Cardiac muscle cell (in vitro differentiated cells and primary cell): Measurements from ENCODE around the gene HPSE2. TPM values are rescaled to one million over a fixed set of nuclear protein-coding genes. Genes with fewer than 3 reads are reported as not detected.

Experiments used
- DNase-seq, 2 donors: peaks; one replicate each; pipeline versions ENCODE4 v3.0.0 to v3.0.0-alpha.2; 2010 to 2017; ENCODE audit warnings: low read depth in 1 of 2, low spot score in 1 of 2
- H3K27ac ChIP-seq: fragments of 200-600 bp; sonication (generic); 2 replicates; pipeline ENCODE4 v1.5.1; 2016
- H3K27me3 ChIP-seq: fragments of 200-600 bp; sonication (generic); 2 replicates; pipeline ENCODE4 v1.6.0; 2016; ENCODE audit warnings: control low read depth
- H3K36me3 ChIP-seq: fragments of 200-600 bp; sonication (generic); 2 replicates; pipeline ENCODE4 v1.5.1; 2016; ENCODE audit warnings: control low read depth
- H3K4me1 ChIP-seq: fragments of 200-600 bp; sonication (generic); 2 replicates; pipeline ENCODE4 v1.8.1; 2017; ENCODE audit warnings: low read depth, mild to moderate bottlenecking, mixed run types
- H3K4me3 ChIP-seq: fragments of 200-600 bp; sonication (generic); 2 replicates; pipeline ENCODE4 v1.5.1; 2016; ENCODE audit warnings: mild to moderate bottlenecking
- H3K9me3 ChIP-seq: fragments of 200-600 bp; sonication (generic); 2 replicates; pipeline ENCODE4 v1.5.1; 2017; ENCODE audit warnings: low read depth, mild to moderate bottlenecking, control low read depth
- CTCF ChIP-seq: IDR thresholded peaks from 2 replicates; pipeline ENCODE4 v1.5.1; 2012; ENCODE audit warnings: low read depth, mild to moderate bottlenecking, low read length
- polyA plus RNA-seq: library from polyadenylated mRNA; unstranded; fragments of >200 nt; fragmentation: Nextera tagmentation; extraction: Ambion mirVana; gene quantifications from 2 replicates; pipeline ENCODE4 v1.2.1, GENCODE V29; 2016
- total RNA-seq: library from RNA; depleted of rRNA; stranded (reverse); fragments of >200 nt; gene quantifications from 2 replicates; pipeline ENCODE4 v1.2.3, GENCODE V29; 2016

HPSE2 gene
- total and polyA plus RNA-seq, 2 experiments from 2014 or later: 0.87 to 6.1 TPM

GRCh38 chr10:98611436-98611835 lies 624.2 kb downstream of the HPSE2 start:
- H3K27ac ChIP-seq: peak overlapping the region; percentile 42
- no peaks in the 10 kb centered on the region for H3K9me3 ChIP-seq
- no peak overlapping the region for H3K4me3 ChIP-seq
- no peaks in the 10 kb centered on the region for H3K27me3 ChIP-seq
- TF ChIP-seq CTCF: no peak
- no peaks in the 10 kb centered on the region for H3K36me3 ChIP-seq
- DNase-seq: peak in 1 of 2 donors; percentile 53
- peaks cover 2% of the 10 kb centered on the region for H3K4me1 ChIP-seq

- peaks cover 2% of the 10 kb centered on the region for H3K4me1 ChIP-seq
- no peak for TF ChIP-seq CTCF
- no peak overlapping the region for H3K4me3 ChIP-seq
- H3K36me3 ChIP-seq: no peaks in the 10 kb centered on the region
- H3K9me3 ChIP-seq: no peaks in the 10 kb centered on the region
- no peaks in the 10 kb centered on the region for H3K27me3 ChIP-seq
- DNase-seq: peak in 1 of 2 donors; percentile 30
- H3K27ac ChIP-seq: peak overlapping the region; percentile 42
Observed at GRCh38 chr10:98610836-98611235, 624.8 kb downstream of the HPSE2 start.

GRCh38 chr10:98610301-98610700 lies 625.4 kb downstream of the HPSE2 start:
- no peak for TF ChIP-seq CTCF
- Histone ChIP-seq H3K27me3 (no peaks in the 10 kb centered on the region), H3K27ac (peak overlapping the region; percentile 42), H3K4me3 (no peak overlapping the region), H3K36me3 (no peaks in the 10 kb centered on the region), H3K4me1 (peaks cover 2% of the 10 kb centered on the region), H3K9me3 (no peaks in the 10 kb centered on the region)
- no peak for DNase-seq

DNA sequence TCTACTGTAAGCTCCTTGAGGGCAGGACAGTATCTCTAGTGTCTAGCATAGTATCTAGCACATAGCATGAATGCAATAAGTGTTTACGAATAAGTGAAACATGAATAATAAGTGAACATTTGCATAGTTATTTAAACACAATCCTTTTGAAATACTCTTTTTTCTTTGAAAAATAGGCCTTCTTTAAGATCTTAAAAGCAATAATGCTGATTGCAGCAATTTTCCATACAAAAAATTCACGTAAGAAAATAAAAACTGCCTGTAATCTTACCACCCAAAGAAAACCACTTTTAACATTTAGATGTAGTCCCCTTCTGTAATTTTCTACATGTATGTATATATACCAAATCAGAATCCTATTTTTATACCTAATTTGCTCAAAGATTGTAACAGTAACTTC lies 626.4 kb downstream of the HPSE2 start:
- no peak overlapping the region for H3K4me3 ChIP-seq
- no peaks in the 10 kb centered on the region for H3K27me3 ChIP-seq
- no peak for DNase-seq
- no peak for TF ChIP-seq CTCF
- peaks cover 2% of the 10 kb centered on the region for H3K4me1 ChIP-seq
- H3K36me3 ChIP-seq: no peaks in the 10 kb centered on the region
- H3K9me3 ChIP-seq: no peaks in the 10 kb centered on the region
- no peak overlapping the region for H3K27ac ChIP-seq

DNA sequence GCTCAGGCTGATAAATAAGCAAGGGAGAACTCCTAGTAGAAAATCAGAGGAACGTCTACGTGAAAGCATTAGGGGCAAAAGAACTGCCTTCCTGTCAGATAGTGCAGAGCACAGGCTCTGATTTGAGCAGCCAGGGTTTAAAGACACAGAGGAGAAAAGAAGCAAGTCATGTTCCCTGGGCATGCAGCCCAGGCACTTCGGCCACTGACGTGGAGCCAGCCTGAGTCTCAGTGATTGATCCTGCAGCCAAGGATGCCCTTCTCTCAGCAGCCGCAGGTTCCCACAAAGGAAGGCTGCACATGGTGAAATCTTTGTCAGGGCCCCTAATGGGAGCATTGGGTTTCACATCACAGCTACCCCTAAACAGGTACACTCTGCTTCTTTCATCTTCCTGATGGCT lies 627.2 kb downstream of the HPSE2 start:
- Histone ChIP-seq H3K9me3 (no peaks in the 10 kb centered on the region), H3K4me3 (no peak overlapping the region), H3K4me1 (peaks cover 2% of the 10 kb centered on the region), H3K27me3 (no peaks in the 10 kb centered on the region), H3K36me3 (no peaks in the 10 kb centered on the region), H3K27ac (no peak overlapping the region)
- peak in 1 of 2 donors; percentile 7 for DNase-seq
- no peak for TF ChIP-seq CTCF

GRCh38 chr10:98602224-98602623 lies 633.4 kb downstream of the HPSE2 start:
- Histone ChIP-seq H3K27ac (no peak overlapping the region), H3K9me3 (no peaks in the 10 kb centered on the region), H3K27me3 (no peaks in the 10 kb centered on the region), H3K4me3 (no peak overlapping the region), H3K4me1 (peaks cover 7% of the 10 kb centered on the region), H3K36me3 (no peaks in the 10 kb centered on the region)
- DNase-seq: no peak
- no peak for TF ChIP-seq CTCF
